Brain microvascular endothelial cell (primary cell): Measurements from ENCODE around the gene TNP1.

Experiments used
- DNase-seq: peaks from one replicate; pipeline ENCODE4 v3.0.0-alpha.2; 2020
- H3K27ac ChIP-seq: fragments of 250-450 bp; sonication (Bioruptor Pico); 2 replicates; pipeline ENCODE4 v1.5.1; 2020; ENCODE audit warnings: mild to moderate bottlenecking, moderate library complexity
- H3K27me3 ChIP-seq: fragments of 250-450 bp; sonication (Bioruptor Pico); replicated peaks from 2 replicates; pipeline ENCODE4 v1.5.1; 2020; ENCODE audit warnings: mild to moderate bottlenecking
- H3K36me3 ChIP-seq: fragments of 250-450 bp; sonication (Bioruptor Pico); replicated peaks from 2 replicates; pipeline ENCODE4 v1.5.1; 2020; ENCODE audit warnings: mild to moderate bottlenecking
- H3K4me3 ChIP-seq: 2 replicates; pipeline ENCODE4 v1.5.1; 2011; ENCODE audit warnings: low read depth, mild to moderate bottlenecking, control low read depth, low read length, moderate library complexity
- in situ Hi-C: cut with HindIII; loops from 2 replicates; pipeline ENCODE4 v1.10.0; 2017; ENCODE audit warnings: low sequenced_read_pairs, low pct_ligation_motif_present
- TF ChIP-seq, protein P1 (sequence below): IDR thresholded peaks from 2 replicates; pipeline ENCODE4 v1.5.1; 2011; ENCODE audit warnings: low read depth, mild to moderate bottlenecking, moderate library complexity, low read length, control low read depth, inconsistent platforms; ENCODE audit errors: missing control alignments

TNP1 gene

GRCh38 chr2:216858312-216858711 lies 1.6 kb downstream of the TNP1 start:
- TF ChIP-seq, protein P1, sequence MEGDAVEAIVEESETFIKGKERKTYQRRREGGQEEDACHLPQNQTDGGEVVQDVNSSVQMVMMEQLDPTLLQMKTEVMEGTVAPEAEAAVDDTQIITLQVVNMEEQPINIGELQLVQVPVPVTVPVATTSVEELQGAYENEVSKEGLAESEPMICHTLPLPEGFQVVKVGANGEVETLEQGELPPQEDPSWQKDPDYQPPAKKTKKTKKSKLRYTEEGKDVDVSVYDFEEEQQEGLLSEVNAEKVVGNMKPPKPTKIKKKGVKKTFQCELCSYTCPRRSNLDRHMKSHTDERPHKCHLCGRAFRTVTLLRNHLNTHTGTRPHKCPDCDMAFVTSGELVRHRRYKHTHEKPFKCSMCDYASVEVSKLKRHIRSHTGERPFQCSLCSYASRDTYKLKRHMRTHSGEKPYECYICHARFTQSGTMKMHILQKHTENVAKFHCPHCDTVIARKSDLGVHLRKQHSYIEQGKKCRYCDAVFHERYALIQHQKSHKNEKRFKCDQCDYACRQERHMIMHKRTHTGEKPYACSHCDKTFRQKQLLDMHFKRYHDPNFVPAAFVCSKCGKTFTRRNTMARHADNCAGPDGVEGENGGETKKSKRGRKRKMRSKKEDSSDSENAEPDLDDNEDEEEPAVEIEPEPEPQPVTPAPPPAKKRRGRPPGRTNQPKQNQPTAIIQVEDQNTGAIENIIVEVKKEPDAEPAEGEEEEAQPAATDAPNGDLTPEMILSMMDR: no peak
- H3K4me3 ChIP-seq: no peak overlapping the region
- in situ Hi-C loops: no loop called here
- H3K27ac ChIP-seq: no peak overlapping the region
- no peak for DNase-seq
- H3K27me3 ChIP-seq: no peaks in the 10 kb centered on the region
- no peaks in the 10 kb centered on the region for H3K36me3 ChIP-seq

- Histone ChIP-seq H3K27me3 (no peaks in the 10 kb centered on the region), H3K36me3 (no peaks in the 10 kb centered on the region), H3K4me3 (no peak overlapping the region), H3K27ac (no peak overlapping the region)
- DNase-seq: peak; percentile 25
- in situ Hi-C loops: no loop called here
- TF ChIP-seq, protein P1: no peak
These were observed 2.7 kb downstream of the TNP1 start for GRCh38 chr2:216857131-216857550.

- TF ChIP-seq, protein P1: no peak
- DNase-seq: no peak
- no peaks in the 10 kb centered on the region for H3K36me3 ChIP-seq
- H3K27ac ChIP-seq: no peak overlapping the region
- no peak overlapping the region for H3K4me3 ChIP-seq
- in situ Hi-C loops: no loop called here
- no peaks in the 10 kb centered on the region for H3K27me3 ChIP-seq
These were observed 3.3 kb downstream of the TNP1 start for GRCh38 chr2:216856406-216857065.

GRCh38 chr2:216855605-216856004 lies 4.3 kb downstream of the TNP1 start:
- Histone ChIP-seq H3K27ac (no peak overlapping the region), H3K36me3 (no peaks in the 10 kb centered on the region), H3K27me3 (no peaks in the 10 kb centered on the region), H3K4me3 (no peak overlapping the region)
- DNase-seq: no peak
- TF ChIP-seq, protein P1: no peak
- in situ Hi-C loops: no loop called here

DNA sequence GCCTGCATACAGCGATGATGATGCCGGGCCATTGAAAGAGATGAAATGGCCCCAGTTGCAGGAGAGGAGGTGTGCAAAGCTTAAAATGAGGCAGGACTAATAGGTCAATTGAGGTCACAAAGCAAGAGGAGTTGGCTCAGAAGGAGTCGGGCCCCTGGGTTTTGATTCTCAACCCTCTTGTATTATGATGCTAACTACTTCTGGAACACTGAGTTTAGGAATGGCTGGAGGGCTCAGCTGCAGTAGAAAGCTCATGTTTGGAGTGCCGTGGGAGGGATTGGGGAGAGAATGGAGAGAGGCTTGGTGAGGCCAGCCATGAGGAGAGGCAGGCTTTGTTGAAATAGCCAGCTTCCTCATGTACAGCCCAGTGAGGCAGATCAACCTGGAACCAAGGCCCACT lies 4.8 kb downstream of the TNP1 start:
- in situ Hi-C loops: no loop called here

More for the DNA sequence above, 4.8 kb downstream of the TNP1 start:
- Histone ChIP-seq H3K27ac (no peak overlapping the region), H3K27me3 (no peaks in the 10 kb centered on the region), H3K4me3 (no peak overlapping the region), H3K36me3 (no peaks in the 10 kb centered on the region)
- DNase-seq: no peak
- TF ChIP-seq, protein P1: no peak
